ENCODE data around the gene BIN1.

Gene BIN1

DNA sequence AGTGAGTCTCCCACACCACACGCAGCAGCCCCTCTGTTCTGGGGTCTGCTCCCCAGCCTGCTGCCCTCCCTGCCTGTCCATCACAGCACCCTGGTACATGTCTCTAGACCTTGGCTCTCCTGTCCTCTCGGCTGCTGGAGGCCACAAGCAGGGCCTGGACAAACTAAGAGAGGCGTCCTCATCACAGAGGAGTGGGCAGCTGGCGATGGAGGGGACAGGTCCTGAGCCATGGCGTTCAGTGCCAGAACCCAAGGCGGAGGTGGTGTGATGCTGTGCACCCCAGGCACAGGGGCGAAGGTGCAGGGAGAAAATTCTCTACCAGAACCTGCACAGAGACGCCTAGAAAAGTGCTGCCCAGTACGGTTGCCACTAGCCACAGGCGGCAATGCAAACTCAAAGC is 47.4 kb downstream of the BIN1 start:
- peaks cover 4% of the 10 kb centered on the region for H3K4me1 ChIP-seq (ENCODE audit: insufficient read depth, low read length)
- no peak overlapping the region for H3K27ac ChIP-seq (ENCODE audit: low read depth, low read length)
- H3K9ac ChIP-seq (ENCODE audit: low read length) = no peak overlapping the region
- H3K27me3 ChIP-seq (ENCODE audit: control insufficient read depth in 1 of 2, insufficient read depth in 2 of 2, low read length in 2 of 2) = no peaks in the 10 kb centered on the region
- peaks cover 17% of the 10 kb centered on the region for H3K36me3 ChIP-seq (ENCODE audit: insufficient read depth, low read length)
- H3K4me3 ChIP-seq (ENCODE audit: low read depth in 1 of 2, low read length in 2 of 2) = no peak overlapping the region
- H3K9me3 ChIP-seq (ENCODE audit: low read length) = no peaks in the 10 kb centered on the region

DNA sequence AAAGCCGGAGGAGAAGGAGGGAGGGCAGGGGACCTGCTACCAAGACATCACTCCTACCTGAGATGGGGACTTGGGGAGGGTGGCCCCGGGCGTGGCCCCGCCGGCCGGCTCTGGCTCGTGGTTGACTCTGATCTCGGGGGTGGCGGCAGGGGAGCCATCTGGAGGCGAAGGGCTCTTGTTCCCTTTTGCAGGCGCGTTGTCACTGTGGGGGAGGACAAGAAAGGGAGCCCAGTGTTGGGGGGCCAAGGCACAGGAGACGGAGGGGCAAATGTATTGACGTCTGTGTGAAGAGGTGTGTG is 48.1 kb downstream of the BIN1 start:
- Histone ChIP-seq H3K9me3 (ENCODE audit: low read length) (no peaks in the 10 kb centered on the region), H3K4me1 (ENCODE audit: insufficient read depth, low read length) (no peaks in the 10 kb centered on the region), H3K36me3 (ENCODE audit: insufficient read depth, low read length) (peaks cover 17% of the 10 kb centered on the region), H3K27ac (ENCODE audit: low read depth, low read length) (no peak overlapping the region), H3K27me3 (ENCODE audit: control insufficient read depth in 1 of 2, insufficient read depth in 2 of 2, low read length in 2 of 2) (no peaks in the 10 kb centered on the region), H3K4me3 (ENCODE audit: low read depth in 1 of 2, low read length in 2 of 2) (no peak overlapping the region), H3K9ac (ENCODE audit: low read length) (no peak overlapping the region)

DNA sequence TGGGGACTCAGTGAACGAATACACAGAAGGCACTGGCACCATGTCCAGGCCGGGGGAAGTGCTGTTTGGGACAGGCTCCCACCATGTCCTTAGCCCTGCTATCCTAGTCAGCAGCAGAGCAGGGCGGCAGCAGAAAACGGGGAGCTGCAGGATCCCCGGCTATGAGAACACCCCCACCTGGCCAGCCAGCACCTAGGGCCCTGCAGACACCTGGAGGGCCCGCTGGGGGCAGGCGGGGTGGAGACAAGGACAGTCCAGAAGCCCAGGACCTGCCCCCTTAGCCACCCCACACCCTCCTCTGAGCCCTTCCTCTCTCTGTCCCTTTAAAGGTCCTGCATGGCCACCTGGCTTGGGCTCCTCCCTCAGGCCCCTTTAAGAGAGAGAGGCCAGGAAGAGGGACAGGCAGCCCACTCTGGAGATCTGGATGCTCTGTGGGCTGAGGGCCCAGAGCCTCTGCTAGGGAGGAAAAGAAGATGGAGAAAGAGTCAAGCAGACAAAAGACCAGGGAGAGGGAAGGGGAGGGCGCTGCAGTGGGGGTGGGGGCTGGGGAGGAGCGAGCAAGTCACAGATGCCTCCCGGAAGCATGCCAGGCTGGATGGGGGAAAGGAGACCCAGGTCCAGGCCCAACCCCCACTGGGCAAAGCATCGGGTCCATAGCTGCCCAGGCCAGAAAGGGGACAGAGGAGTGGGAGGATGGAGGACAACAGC is 48.6 kb downstream of the BIN1 start:
- Histone ChIP-seq H3K27ac (ENCODE audit: low read depth, low read length) (no peak overlapping the region), H3K4me1 (ENCODE audit: insufficient read depth, low read length) (no peaks in the 10 kb centered on the region), H3K9me3 (ENCODE audit: low read length) (no peaks in the 10 kb centered on the region), H3K27me3 (ENCODE audit: control insufficient read depth in 1 of 2, insufficient read depth in 2 of 2, low read length in 2 of 2) (no peaks in the 10 kb centered on the region), H3K9ac (ENCODE audit: low read length) (no peak overlapping the region), H3K4me3 (ENCODE audit: low read depth in 1 of 2, low read length in 2 of 2) (no peak overlapping the region), H3K36me3 (ENCODE audit: insufficient read depth, low read length) (peaks cover 12% of the 10 kb centered on the region)

DNA sequence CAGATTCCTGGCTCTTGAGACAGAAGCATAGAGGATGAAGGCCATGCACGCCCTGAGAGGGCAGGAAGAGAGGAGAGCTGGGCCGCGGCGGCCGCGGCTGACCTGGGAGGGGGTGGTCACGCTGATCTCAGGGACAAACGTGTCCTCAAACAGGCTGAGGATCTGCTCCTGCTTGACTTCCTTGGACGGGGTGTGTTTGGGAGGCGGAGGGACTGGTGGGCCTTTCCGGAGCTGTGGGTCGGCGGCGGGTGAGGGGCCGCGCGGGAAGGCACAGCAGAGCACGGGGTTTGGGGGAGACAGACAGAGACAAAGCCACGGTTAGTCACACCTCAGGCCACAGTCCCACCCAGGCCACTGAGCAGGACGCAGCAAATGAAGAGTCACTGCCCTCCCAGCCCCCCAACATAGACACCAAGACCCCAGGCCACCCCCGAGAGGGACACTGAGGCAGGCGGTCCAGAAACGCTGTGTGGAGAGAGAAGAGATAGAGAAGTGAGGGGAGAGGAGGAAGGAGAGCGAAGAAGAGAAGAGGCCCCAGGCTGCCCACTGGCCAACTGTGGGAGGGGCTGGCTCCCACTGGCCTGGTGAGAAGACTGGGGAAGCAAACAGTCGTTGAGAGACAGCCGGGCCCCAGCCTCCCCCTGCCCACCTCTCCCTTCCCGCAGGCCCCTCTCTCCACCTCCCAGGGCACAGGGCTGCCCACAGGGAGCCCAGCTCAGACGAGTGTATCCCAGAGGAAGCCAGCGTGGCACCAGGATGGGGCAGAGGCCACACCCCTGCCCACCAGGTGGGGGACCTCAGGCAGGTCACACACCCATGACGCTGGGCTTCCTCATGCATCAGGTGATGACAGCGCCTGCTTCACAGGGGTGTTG is 49.3 kb downstream of the BIN1 start:
- Histone ChIP-seq H3K4me1 (ENCODE audit: insufficient read depth, low read length) (no peaks in the 10 kb centered on the region), H3K27ac (ENCODE audit: low read depth, low read length) (no peak overlapping the region), H3K9me3 (ENCODE audit: low read length) (no peaks in the 10 kb centered on the region), H3K9ac (ENCODE audit: low read length) (no peak overlapping the region), H3K4me3 (ENCODE audit: low read depth in 1 of 2, low read length in 2 of 2) (no peak overlapping the region), H3K27me3 (ENCODE audit: control insufficient read depth in 1 of 2, insufficient read depth in 2 of 2, low read length in 2 of 2) (no peaks in the 10 kb centered on the region), H3K36me3 (ENCODE audit: insufficient read depth, low read length) (peaks cover 7% of the 10 kb centered on the region)

DNA sequence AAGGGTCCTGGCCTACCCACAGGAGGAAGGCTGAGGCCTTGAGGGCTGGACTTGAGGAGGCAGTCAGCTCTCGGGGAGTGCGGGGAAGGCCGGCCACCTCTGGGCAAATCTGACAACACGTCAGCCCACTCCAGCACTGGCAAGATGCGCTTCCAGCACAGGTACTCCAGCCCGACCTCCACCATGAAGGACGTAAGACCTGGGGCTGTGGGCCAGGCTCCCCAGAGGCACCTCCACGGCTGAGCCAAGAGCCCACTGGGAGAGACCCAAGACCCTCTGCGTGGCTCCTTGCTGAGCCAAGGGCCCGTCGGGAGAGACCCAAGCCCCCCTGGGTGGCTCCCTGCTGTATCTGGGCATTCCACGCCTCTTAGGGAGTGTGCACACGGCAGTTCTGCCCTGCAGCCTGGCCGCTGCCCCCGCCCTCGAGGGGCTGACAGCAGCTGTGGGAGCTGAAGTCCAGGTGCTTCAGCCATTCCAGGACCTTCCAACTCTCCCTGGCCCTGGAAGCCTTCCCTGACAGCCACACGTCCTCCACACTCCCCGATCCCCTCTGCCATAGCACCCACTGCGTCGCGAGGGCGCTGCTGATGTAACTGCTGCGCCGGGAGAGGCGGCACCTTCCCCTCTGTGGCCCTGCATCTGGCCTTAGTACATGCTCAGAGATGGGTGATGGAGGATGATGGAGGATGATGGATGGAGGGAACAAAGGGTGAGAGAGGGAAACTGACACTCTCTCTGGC is 50.2 kb downstream of the BIN1 start:
- H3K36me3 ChIP-seq (ENCODE audit: insufficient read depth, low read length) = peaks cover 7% of the 10 kb centered on the region
- H3K9ac ChIP-seq (ENCODE audit: low read length) = no peak overlapping the region
- H3K27ac ChIP-seq (ENCODE audit: low read depth, low read length) = no peak overlapping the region

DNA sequence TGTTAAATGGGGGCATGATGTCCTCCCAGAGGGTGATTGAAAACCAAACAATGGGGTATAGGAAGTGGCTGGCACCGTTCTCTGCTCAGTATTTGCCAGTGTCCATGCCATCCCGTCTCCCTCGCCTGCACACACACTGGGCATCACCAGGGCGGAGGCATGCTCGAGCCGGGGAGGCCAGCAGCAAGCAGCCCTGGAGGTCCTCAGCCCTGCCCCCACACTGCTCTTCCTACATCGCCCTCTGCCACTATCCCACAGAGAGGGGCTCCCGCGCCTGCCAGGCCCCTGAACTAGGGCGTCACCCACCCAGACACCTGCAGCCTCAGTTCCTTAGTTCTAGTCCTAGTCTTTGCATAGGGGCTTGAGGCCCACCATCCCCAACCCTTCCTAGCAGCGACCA is 50.9 kb downstream of the BIN1 start:
- H3K9ac ChIP-seq (ENCODE audit: low read length) = no peak overlapping the region
- H3K27ac ChIP-seq (ENCODE audit: low read depth, low read length) = no peak overlapping the region
- no peaks in the 10 kb centered on the region for H3K4me1 ChIP-seq (ENCODE audit: insufficient read depth, low read length)
- peaks cover 7% of the 10 kb centered on the region for H3K36me3 ChIP-seq (ENCODE audit: insufficient read depth, low read length)
- H3K9me3 ChIP-seq (ENCODE audit: low read length) = no peaks in the 10 kb centered on the region
- no peak overlapping the region for H3K4me3 ChIP-seq (ENCODE audit: low read depth in 1 of 2, low read length in 2 of 2)
- no peaks in the 10 kb centered on the region for H3K27me3 ChIP-seq (ENCODE audit: control insufficient read depth in 1 of 2, insufficient read depth in 2 of 2, low read length in 2 of 2)

More for the DNA sequence above, 50.2 kb downstream of the BIN1 start:
- Histone ChIP-seq H3K4me3 (ENCODE audit: low read depth in 1 of 2, low read length in 2 of 2) (no peak overlapping the region), H3K4me1 (ENCODE audit: insufficient read depth, low read length) (no peaks in the 10 kb centered on the region), H3K27me3 (ENCODE audit: control insufficient read depth in 1 of 2, insufficient read depth in 2 of 2, low read length in 2 of 2) (no peaks in the 10 kb centered on the region), H3K9me3 (ENCODE audit: low read length) (no peaks in the 10 kb centered on the region)

DNA sequence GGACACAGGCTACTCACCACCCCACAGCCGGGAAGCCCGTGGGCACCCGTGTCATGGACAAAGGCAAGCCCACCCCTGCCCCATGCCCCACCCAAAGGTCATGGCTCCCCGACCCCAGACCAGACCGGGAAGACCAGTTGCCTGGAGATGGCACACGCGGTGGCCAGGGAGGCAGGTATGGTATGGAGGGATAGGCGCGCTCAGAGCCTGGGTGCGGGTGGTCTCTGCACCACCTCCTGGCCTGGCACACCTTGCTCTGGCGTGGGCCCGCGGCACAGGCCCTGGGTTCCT is 51.2 kb downstream of the BIN1 start:
- no peak overlapping the region for H3K27ac ChIP-seq (ENCODE audit: low read depth, low read length)
- no peak overlapping the region for H3K4me3 ChIP-seq (ENCODE audit: low read depth in 1 of 2, low read length in 2 of 2)
- H3K9ac ChIP-seq (ENCODE audit: low read length) = no peak overlapping the region
- H3K36me3 ChIP-seq (ENCODE audit: insufficient read depth, low read length) = peaks cover 7% of the 10 kb centered on the region
- no peaks in the 10 kb centered on the region for H3K4me1 ChIP-seq (ENCODE audit: insufficient read depth, low read length)
- H3K27me3 ChIP-seq (ENCODE audit: control insufficient read depth in 1 of 2, insufficient read depth in 2 of 2, low read length in 2 of 2) = no peaks in the 10 kb centered on the region
- H3K9me3 ChIP-seq (ENCODE audit: low read length) = no peaks in the 10 kb centered on the region

DNA sequence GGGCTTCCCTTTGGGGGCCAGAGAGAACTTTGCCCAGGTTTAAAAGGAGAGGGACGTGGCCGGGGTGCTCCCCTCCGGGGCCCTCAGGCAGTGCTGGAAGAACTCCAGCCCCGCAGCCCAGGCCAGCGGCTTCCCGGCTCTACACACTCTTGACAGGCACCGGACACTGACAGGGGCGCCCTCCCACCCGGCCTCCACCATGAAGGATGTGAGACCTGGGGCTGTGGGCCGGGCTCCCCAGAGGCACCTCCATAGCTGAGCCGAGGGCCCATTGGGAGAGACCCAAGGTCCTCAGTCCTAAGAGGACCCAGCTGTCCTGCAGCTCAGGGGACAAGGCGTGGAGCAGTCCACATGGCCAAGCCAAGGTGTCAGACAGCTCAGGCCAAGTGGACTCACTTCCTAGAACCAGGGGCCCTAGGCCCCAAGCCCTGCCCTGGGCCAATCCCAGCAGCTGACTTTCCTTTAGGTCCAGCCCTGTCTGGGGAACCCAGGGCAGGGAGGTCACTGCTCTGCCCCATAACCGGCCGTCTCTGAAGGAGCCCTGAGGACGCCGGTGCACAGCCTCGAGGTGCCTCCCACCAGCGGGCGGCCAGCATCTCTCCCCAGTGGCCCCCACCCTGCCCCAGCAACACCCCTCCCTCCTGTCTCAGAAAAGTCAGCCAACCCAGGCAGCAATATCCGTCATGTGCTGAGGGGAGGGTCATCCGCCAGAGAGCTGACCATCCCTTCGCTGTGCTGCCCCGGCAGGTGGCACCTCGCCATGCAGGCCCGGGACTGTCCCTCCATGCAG is 51.8 kb downstream of the BIN1 start:
- Histone ChIP-seq H3K36me3 (ENCODE audit: insufficient read depth, low read length) (peaks cover 7% of the 10 kb centered on the region), H3K4me1 (ENCODE audit: insufficient read depth, low read length) (no peaks in the 10 kb centered on the region), H3K9me3 (ENCODE audit: low read length) (no peaks in the 10 kb centered on the region), H3K27me3 (ENCODE audit: control insufficient read depth in 1 of 2, insufficient read depth in 2 of 2, low read length in 2 of 2) (no peaks in the 10 kb centered on the region), H3K27ac (ENCODE audit: low read depth, low read length) (no peak overlapping the region), H3K4me3 (ENCODE audit: low read depth in 1 of 2, low read length in 2 of 2) (no peak overlapping the region), H3K9ac (ENCODE audit: low read length) (no peak overlapping the region)

DNA sequence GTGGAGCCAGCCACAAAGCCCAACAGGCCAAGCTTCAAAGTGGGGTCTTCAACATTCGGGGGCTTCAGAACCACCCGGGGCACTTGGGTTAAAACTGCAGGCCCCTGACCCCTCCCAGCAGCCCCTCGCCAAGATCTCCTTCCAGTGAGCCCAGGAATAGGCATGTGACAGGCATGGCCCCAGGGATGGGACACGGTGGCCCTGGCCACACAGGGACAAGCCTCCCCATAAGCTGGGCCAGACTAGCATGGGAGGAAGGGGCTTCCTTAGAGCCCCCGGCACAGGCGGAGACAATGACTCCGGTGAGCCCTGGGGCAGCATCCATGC is 52.4 kb downstream of the BIN1 start:
- Histone ChIP-seq H3K9ac (ENCODE audit: low read length) (no peak overlapping the region), H3K36me3 (ENCODE audit: insufficient read depth, low read length) (peaks cover 4% of the 10 kb centered on the region), H3K9me3 (ENCODE audit: low read length) (no peaks in the 10 kb centered on the region), H3K27ac (ENCODE audit: low read depth, low read length) (no peak overlapping the region), H3K4me1 (ENCODE audit: insufficient read depth, low read length) (peaks cover 4% of the 10 kb centered on the region), H3K4me3 (ENCODE audit: low read depth in 1 of 2, low read length in 2 of 2) (no peak overlapping the region), H3K27me3 (ENCODE audit: control insufficient read depth in 1 of 2, insufficient read depth in 2 of 2, low read length in 2 of 2) (no peaks in the 10 kb centered on the region)

DNA sequence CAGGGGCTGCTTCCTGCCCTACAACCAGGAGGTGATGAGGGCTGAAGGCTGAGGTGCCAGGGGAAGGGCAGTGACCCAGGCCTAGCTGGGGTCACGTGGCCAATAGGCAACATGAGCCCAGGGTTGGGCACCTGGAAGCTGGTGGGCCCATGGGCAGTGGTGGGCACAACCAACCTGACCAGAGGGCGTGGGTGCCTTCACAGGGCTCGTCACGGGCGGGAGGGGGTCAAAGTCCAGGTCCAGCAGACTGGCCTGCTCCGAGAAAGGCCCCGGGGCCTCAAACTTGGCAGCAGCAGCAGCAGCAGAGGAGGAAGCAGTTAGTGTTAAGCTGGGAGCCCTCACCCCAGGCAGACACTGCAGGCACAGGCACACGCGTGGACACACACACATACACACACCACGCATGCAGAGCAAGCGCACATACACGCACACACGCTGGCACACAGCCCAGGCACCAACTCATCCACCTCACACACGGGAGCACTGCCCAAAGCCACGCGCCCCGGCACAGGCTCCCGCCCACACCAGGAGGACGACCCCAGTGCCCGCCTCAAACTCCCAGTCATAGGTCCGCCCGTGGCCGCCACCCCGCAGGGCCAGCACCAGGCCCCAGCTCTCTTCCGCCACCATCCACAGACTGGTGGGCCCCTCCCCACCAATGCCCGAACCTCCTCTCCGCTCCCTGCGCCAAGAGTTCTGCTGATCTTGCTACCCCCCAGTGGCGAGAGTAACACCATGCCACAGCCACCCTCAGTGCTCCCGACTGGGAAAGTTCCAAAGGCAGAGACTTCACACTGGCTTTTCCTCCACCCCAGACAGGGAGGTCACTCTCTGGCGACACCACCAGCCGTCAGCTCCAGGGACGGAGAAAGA is 53.0 kb downstream of the BIN1 start:
- Histone ChIP-seq H3K27me3 (ENCODE audit: control insufficient read depth in 1 of 2, insufficient read depth in 2 of 2, low read length in 2 of 2) (no peaks in the 10 kb centered on the region), H3K4me3 (ENCODE audit: low read depth in 1 of 2, low read length in 2 of 2) (no peak overlapping the region), H3K9ac (ENCODE audit: low read length) (no peak overlapping the region), H3K27ac (ENCODE audit: low read depth, low read length) (no peak overlapping the region), H3K4me1 (ENCODE audit: insufficient read depth, low read length) (peaks cover 4% of the 10 kb centered on the region), H3K36me3 (ENCODE audit: insufficient read depth, low read length) (peaks cover 7% of the 10 kb centered on the region), H3K9me3 (ENCODE audit: low read length) (no peaks in the 10 kb centered on the region)
